ENCODE measurements around the gene HTR3D. TPM values are rescaled to one million over a fixed set of nuclear protein-coding genes. Genes with fewer than 3 reads are reported as not detected.

Gene HTR3D
- polyA plus RNA-seq, 1 of the 3 experiments (the other 2 are of a cell fraction): not detected

DNA sequence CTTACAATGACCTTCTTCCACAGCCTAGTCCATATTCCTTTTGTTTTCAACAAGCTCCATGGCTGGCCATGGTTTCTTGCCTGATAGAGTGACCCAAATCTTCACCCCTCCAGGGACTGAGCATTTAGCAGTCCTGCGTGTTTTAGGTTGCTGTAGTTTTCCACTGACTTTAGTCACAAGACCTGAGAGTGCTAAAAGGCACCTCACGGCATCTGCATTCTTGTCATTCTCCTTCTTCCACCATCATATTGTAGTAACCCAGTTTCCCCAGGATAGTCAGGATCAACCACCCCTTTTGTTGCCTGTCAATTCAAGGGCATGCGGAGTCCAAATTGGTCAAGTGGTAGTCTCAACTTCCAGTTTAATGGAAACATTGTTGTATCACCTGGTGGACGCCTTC lies 42.1 kb downstream of the HTR3D start:
- Histone ChIP-seq H3K79me2 (ENCODE audit: insufficient read depth) (no peaks in the 10 kb centered on the region), H3K4me1 (ENCODE audit: control insufficient read depth in 1 of 2, insufficient read depth in 2 of 2, low read depth in 1 of 2, low read length in 1 of 2) (no peaks in the 10 kb centered on the region), H3F3A (replicated peaks; ENCODE audit: insufficient read depth) (no peaks in the 10 kb centered on the region), H2AFZ (ENCODE audit: low read depth) (no peak overlapping the region), H3K27ac (ENCODE audit: low read depth in 2 of 2, low read length in 1 of 2) (no peak overlapping the region), H3K4me2 (no peak overlapping the region), H3K36me3 (replicated peaks in 1 of 2; ENCODE audit: control insufficient read depth in 1 of 2, insufficient read depth in 2 of 2, low read length in 1 of 2) (no peaks in the 10 kb centered on the region), H3K9me2 (no peaks in the 10 kb centered on the region), H4K20me1 (ENCODE audit: insufficient read depth) (no peaks in the 10 kb centered on the region), H3K27me3 (ENCODE audit: insufficient read depth) (no peaks in the 10 kb centered on the region), H3K4me3 (ENCODE audit: low read depth in 2 of 2, low read length in 1 of 2) (no peak overlapping the region), H3K9ac (no peak overlapping the region), H3K9me3 (no peaks in the 10 kb centered on the region)
- ChIA-PET CTCF (interaction anchor here (1.0 kb wide), 1 partner anchor 176 kb away, joined by 3 read pairs; the partner anchor contains the start of gene EEF1AKMT4), POLR2A (no interaction called here)
- no peak for DNase-seq
- 71% methylated on average over 4 of the region's 4 CpGs for WGBS (ENCODE audit: low lambda C conversion rate)
- TF ChIP-seq, protein P1, sequence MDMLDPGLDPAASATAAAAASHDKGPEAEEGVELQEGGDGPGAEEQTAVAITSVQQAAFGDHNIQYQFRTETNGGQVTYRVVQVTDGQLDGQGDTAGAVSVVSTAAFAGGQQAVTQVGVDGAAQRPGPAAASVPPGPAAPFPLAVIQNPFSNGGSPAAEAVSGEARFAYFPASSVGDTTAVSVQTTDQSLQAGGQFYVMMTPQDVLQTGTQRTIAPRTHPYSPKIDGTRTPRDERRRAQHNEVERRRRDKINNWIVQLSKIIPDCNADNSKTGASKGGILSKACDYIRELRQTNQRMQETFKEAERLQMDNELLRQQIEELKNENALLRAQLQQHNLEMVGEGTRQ (IDR thresholded peaks at IDR 0.05; ENCODE audit: borderline replicate concordance, low read depth, low read length): no peak
- TF ChIP-seq JUND (IDR thresholded peaks at IDR 0.05): no peak
- TF ChIP-seq, protein P2, sequence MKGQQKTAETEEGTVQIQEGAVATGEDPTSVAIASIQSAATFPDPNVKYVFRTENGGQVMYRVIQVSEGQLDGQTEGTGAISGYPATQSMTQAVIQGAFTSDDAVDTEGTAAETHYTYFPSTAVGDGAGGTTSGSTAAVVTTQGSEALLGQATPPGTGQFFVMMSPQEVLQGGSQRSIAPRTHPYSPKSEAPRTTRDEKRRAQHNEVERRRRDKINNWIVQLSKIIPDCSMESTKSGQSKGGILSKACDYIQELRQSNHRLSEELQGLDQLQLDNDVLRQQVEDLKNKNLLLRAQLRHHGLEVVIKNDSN (IDR thresholded peaks at IDR 0.05; ENCODE audit: borderline replicate concordance, low read depth): no peak
- no peak for TF ChIP-seq NFIC (IDR thresholded peaks at IDR 0.05; ENCODE audit: borderline replicate concordance)
- TF ChIP-seq, protein P3, sequence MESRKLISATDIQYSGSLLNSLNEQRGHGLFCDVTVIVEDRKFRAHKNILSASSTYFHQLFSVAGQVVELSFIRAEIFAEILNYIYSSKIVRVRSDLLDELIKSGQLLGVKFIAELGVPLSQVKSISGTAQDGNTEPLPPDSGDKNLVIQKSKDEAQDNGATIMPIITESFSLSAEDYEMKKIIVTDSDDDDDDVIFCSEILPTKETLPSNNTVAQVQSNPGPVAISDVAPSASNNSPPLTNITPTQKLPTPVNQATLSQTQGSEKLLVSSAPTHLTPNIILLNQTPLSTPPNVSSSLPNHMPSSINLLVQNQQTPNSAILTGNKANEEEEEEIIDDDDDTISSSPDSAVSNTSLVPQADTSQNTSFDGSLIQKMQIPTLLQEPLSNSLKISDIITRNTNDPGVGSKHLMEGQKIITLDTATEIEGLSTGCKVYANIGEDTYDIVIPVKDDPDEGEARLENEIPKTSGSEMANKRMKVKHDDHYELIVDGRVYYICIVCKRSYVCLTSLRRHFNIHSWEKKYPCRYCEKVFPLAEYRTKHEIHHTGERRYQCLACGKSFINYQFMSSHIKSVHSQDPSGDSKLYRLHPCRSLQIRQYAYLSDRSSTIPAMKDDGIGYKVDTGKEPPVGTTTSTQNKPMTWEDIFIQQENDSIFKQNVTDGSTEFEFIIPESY (IDR thresholded peaks at IDR 0.05; ENCODE audit: borderline replicate concordance, low read depth): no peak
- TF ChIP-seq, protein P4, sequence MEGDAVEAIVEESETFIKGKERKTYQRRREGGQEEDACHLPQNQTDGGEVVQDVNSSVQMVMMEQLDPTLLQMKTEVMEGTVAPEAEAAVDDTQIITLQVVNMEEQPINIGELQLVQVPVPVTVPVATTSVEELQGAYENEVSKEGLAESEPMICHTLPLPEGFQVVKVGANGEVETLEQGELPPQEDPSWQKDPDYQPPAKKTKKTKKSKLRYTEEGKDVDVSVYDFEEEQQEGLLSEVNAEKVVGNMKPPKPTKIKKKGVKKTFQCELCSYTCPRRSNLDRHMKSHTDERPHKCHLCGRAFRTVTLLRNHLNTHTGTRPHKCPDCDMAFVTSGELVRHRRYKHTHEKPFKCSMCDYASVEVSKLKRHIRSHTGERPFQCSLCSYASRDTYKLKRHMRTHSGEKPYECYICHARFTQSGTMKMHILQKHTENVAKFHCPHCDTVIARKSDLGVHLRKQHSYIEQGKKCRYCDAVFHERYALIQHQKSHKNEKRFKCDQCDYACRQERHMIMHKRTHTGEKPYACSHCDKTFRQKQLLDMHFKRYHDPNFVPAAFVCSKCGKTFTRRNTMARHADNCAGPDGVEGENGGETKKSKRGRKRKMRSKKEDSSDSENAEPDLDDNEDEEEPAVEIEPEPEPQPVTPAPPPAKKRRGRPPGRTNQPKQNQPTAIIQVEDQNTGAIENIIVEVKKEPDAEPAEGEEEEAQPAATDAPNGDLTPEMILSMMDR (IDR thresholded peaks at IDR 0.05): no peak
- no peak for TF ChIP-seq RCOR1 (IDR thresholded peaks at IDR 0.05; ENCODE audit: low read length)
- no peak for TF ChIP-seq FOXJ3 (CRISPR knock-in tag; IDR thresholded peaks at IDR 0.05)
- no peak for TF ChIP-seq ELF1 (IDR thresholded peaks at IDR 0.05)
- TF ChIP-seq CHD2 (IDR thresholded peaks at IDR 0.05; ENCODE audit: low read length, partially characterized antibody): no peak
- TF ChIP-seq, protein P5, sequence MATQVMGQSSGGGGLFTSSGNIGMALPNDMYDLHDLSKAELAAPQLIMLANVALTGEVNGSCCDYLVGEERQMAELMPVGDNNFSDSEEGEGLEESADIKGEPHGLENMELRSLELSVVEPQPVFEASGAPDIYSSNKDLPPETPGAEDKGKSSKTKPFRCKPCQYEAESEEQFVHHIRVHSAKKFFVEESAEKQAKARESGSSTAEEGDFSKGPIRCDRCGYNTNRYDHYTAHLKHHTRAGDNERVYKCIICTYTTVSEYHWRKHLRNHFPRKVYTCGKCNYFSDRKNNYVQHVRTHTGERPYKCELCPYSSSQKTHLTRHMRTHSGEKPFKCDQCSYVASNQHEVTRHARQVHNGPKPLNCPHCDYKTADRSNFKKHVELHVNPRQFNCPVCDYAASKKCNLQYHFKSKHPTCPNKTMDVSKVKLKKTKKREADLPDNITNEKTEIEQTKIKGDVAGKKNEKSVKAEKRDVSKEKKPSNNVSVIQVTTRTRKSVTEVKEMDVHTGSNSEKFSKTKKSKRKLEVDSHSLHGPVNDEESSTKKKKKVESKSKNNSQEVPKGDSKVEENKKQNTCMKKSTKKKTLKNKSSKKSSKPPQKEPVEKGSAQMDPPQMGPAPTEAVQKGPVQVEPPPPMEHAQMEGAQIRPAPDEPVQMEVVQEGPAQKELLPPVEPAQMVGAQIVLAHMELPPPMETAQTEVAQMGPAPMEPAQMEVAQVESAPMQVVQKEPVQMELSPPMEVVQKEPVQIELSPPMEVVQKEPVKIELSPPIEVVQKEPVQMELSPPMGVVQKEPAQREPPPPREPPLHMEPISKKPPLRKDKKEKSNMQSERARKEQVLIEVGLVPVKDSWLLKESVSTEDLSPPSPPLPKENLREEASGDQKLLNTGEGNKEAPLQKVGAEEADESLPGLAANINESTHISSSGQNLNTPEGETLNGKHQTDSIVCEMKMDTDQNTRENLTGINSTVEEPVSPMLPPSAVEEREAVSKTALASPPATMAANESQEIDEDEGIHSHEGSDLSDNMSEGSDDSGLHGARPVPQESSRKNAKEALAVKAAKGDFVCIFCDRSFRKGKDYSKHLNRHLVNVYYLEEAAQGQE (IDR thresholded peaks at IDR 0.05; ENCODE audit: low read depth, low read length): no peak
- TF ChIP-seq EP300 (IDR thresholded peaks at IDR 0.05; ENCODE audit: borderline replicate concordance in 1 of 2, low read depth in 1 of 2, low read length in 1 of 2): no peak
- TF ChIP-seq SMC3 (IDR thresholded peaks at IDR 0.05; ENCODE audit: low read depth, low read length): no peak
- TF ChIP-seq FOSL2 (IDR thresholded peaks at IDR 0.05; ENCODE audit: borderline replicate concordance, low read depth): no peak
- TF ChIP-seq, protein P6, sequence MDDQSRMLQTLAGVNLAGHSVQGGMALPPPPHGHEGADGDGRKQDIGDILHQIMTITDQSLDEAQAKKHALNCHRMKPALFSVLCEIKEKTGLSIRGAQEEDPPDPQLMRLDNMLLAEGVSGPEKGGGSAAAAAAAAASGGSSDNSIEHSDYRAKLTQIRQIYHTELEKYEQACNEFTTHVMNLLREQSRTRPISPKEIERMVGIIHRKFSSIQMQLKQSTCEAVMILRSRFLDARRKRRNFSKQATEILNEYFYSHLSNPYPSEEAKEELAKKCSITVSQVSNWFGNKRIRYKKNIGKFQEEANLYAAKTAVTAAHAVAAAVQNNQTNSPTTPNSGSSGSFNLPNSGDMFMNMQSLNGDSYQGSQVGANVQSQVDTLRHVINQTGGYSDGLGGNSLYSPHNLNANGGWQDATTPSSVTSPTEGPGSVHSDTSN (IDR thresholded peaks at IDR 0.05): no peak
- no peak for TF ChIP-seq RFX5 (IDR thresholded peaks at IDR 0.05; ENCODE audit: low read length)

All from SK-N-SH (cell line).